GM15510 (cell line): ENCODE data around the gene POFUT2.

Source experiments
- POLR2A ChIP-seq: IDR thresholded peaks from 3 replicates; pipeline ENCODE4 v1.6.1; 2011; ENCODE audit warnings: borderline replicate concordance; ENCODE audit not compliant: insufficient read length; ENCODE audit errors: extremely low read depth

The POFUT2 gene

GRCh38 chr21:45277101-45278045, 10.3 kb downstream of the POFUT2 start:
- TF ChIP-seq POLR2A: no peak

- no peak for TF ChIP-seq POLR2A
These were observed 11.1 kb downstream of the POFUT2 start for GRCh38 chr21:45276596-45276995.

- TF ChIP-seq POLR2A: no peak
These were observed 17.3 kb downstream of the POFUT2 start for GRCh38 chr21:45270306-45270821.

GRCh38 chr21:45269861-45270260, 17.8 kb downstream of the POFUT2 start:
- TF ChIP-seq POLR2A: no peak

- TF ChIP-seq POLR2A: no peak
These were observed 20.3 kb downstream of the POFUT2 start for GRCh38 chr21:45267390-45267760.

- no peak for TF ChIP-seq POLR2A
These were observed 20.9 kb downstream of the POFUT2 start for GRCh38 chr21:45266518-45267389.

- TF ChIP-seq POLR2A: no peak
These were observed 21.8 kb downstream of the POFUT2 start for GRCh38 chr21:45265721-45266517.

GRCh38 chr21:45264912-45265515, 22.7 kb downstream of the POFUT2 start:
- TF ChIP-seq POLR2A: no peak

GRCh38 chr21:45264146-45264911, 23.4 kb downstream of the POFUT2 start:
- TF ChIP-seq POLR2A: no peak

GRCh38 chr21:45263534-45263933, 24.2 kb downstream of the POFUT2 start:
- no peak for TF ChIP-seq POLR2A

- TF ChIP-seq POLR2A: no peak
These were observed 25.1 kb downstream of the POFUT2 start for GRCh38 chr21:45262616-45263015.

GRCh38 chr21:45262041-45262581, 25.6 kb downstream of the POFUT2 start:
- TF ChIP-seq POLR2A: no peak

GRCh38 chr21:45261093-45261492, 26.6 kb downstream of the POFUT2 start:
- no peak for TF ChIP-seq POLR2A
